AG04449 (cell line): ENCODE results near the gene GJA3.

Experiments used
- CTCF ChIA-PET: fragments of 350-600 bp; formaldehyde crosslinking; extraction: SDS; loops from one replicate; lab custom pipeline; 2021; ENCODE audit warnings: antibody characterized with exemption; lab: Yijun Ruan, JAX
- POLR2A ChIA-PET: fragments of 400-600, 350-600 bp; formaldehyde crosslinking; extraction: SDS; loops from one replicate; lab custom pipeline; 2020; ENCODE audit warnings: antibody characterized with exemption, inconsistent platforms; lab: Yijun Ruan, JAX
- DNase-seq: peaks from one replicate; pipeline ENCODE4 v3.0.0-alpha.2; 2010; ENCODE audit warnings: low read depth, low spot score
- H3K4me3 ChIP-seq: 2 replicates; pipeline ENCODE4 v1.5.1; 2011; ENCODE audit warnings: low read depth, mild to moderate bottlenecking, control low read depth, low read length
- CTCF ChIP-seq: IDR thresholded peaks from one replicate; pipeline ENCODE4 v1.5.1; 2011; ENCODE audit warnings: mild to moderate bottlenecking, moderate library complexity, low read length, control low read depth, inconsistent platforms; ENCODE audit not compliant: insufficient read depth; ENCODE audit errors: missing control alignments

Gene GJA3

GRCh38 chr13:20197361-20197834 lies 36.5 kb upstream of the GJA3 start:
- ChIA-PET CTCF (interaction anchor here (0.7 to 5.0 kb wide), 30 partner anchors 8 to 728 kb away, joined by 3 to 31 read pairs (median 4); no protein-coding TSS in a partner anchor), POLR2A (interaction anchor here (0.7 kb wide), 1 partner anchor 749 kb away, joined by 3 read pairs; no protein-coding TSS in a partner anchor)
- TF ChIP-seq CTCF = peak; percentile 58
- no peak for DNase-seq
- H3K4me3 ChIP-seq = no peak overlapping the region

- no peak for DNase-seq
- no peak for TF ChIP-seq CTCF
- ChIA-PET CTCF (interaction anchor here (1.0 to 5.0 kb wide), 10 partner anchors 8 to 729 kb away, joined by 3 to 31 read pairs (median 4); no protein-coding TSS in a partner anchor), POLR2A (no interaction called here)
- H3K4me3 ChIP-seq = no peak overlapping the region
Measured at GRCh38 chr13:20195801-20196200, 34.9 kb upstream of the GJA3 start.

GRCh38 chr13:20193907-20194631 lies 33.2 kb upstream of the GJA3 start:
- POLR2A ChIA-PET = no interaction called here
- no peak for TF ChIP-seq CTCF
- no peak overlapping the region for H3K4me3 ChIP-seq
- DNase-seq = no peak
- CTCF ChIA-PET = interaction anchor here (1.2 to 5.0 kb wide), 3 partner anchors 8 to 731 kb away, joined by 3 to 31 read pairs (median 16); no protein-coding TSS in a partner anchor

- ChIA-PET CTCF (interaction anchor here (2.4 kb wide), 1 partner anchor 11 kb away, joined by 16 read pairs; no protein-coding TSS in a partner anchor), POLR2A (no interaction called here)
- DNase-seq = no peak
- no peak for TF ChIP-seq CTCF
- H3K4me3 ChIP-seq = peak overlapping the region; percentile 1; the same call in 1 of the 2 replicates
Measured at GRCh38 chr13:20193162-20193906, 32.5 kb upstream of the GJA3 start.

- ChIA-PET POLR2A (no interaction called here), CTCF (no interaction called here)
- DNase-seq = no peak
- TF ChIP-seq CTCF = no peak
- peak within 1 kb of the TSS; percentile 38 for H3K4me3 ChIP-seq
Measured at GRCh38 chr13:20192836-20193161, 31.9 kb upstream of the GJA3 start, which contains the start of gene GJB2. TSS of gene GJB2 (minus strand) at chr13:20192938. CDS start at chr13:20189581, 3,357 bp downstream.
